A549 (cell line): ENCODE results near the gene PPWD1. TPM values are rescaled to one million over a fixed set of nuclear protein-coding genes. Genes with fewer than 3 reads are reported as not detected.

Experiments used
- ATAC-seq, 2 experiments: fragments of 200-7000 bp in 1 of 2; fragments of >200 bp in 1 of 2; cut with Nextera tagmentation in 1 of 2; cut with Tn5 transposase in 1 of 2; 3 replicates each; pipeline versions ENCODE4 v1.8.0 to v1.9.1; 2018 to 2020; ENCODE audit warnings: mild to moderate bottlenecking in 1 of 2, moderate library complexity in 1 of 2
- CTCF ChIA-PET: fragments of 300-600 bp; sonication (Branson Sonifier 250); formaldehyde crosslinking; extraction: SDS; loops from one replicate; lab custom pipeline; 2021; ENCODE audit warnings: antibody characterized with exemption, inconsistent platforms; lab: Yijun Ruan, JAX
- POLR2A ChIA-PET: fragments of 350-600 bp; formaldehyde crosslinking; extraction: SDS; loops from one replicate; lab custom pipeline; 2021; ENCODE audit warnings: antibody characterized with exemption, inconsistent platforms; lab: Yijun Ruan, JAX
- DNase-seq, 2 experiments: peaks; one replicate each; pipeline versions ENCODE4 v3.0.0 to v3.0.0-alpha.2; 2011 to 2016; ENCODE audit warnings: low read depth in 1 of 2, low spot score in 1 of 2
- FAIRE-seq: peaks from 2 replicates; lab custom pipeline; 2011; peaks lifted over from hg19 to GRCh38; lab: Jason Lieb, UNC
- H3K27ac ChIP-seq, 2 experiments: fragments of >200 bp; sonication (Bioruptor Twin); formaldehyde crosslinking; 3 replicates each; pipeline ENCODE4 v1.5.1; 2016 to 2017
- H3K4me1 ChIP-seq: fragments of >200 bp; sonication (Bioruptor Twin); formaldehyde crosslinking; 3 replicates; pipeline ENCODE4 v1.6.1; 2016
- H3K4me2 ChIP-seq: fragments of >200 bp; sonication (Bioruptor Twin); formaldehyde crosslinking; 3 replicates; pipeline ENCODE4 v1.6.1; 2016
- H3K4me3 ChIP-seq: fragments of >200 bp; sonication (Bioruptor Twin); formaldehyde crosslinking; 3 replicates; pipeline ENCODE4 v1.5.1; 2016
- H3K9me3 ChIP-seq: fragments of >200 bp; sonication (Bioruptor Twin); formaldehyde crosslinking; 3 replicates; pipeline ENCODE4 v1.6.1; 2016
- CBX8 ChIP-seq: fragments of 200-600 bp; sonication (generic); IDR thresholded peaks from 2 replicates; pipeline ENCODE4 v1.6.1; 2016
- CHD4 ChIP-seq: fragments of 200-600 bp; sonication (generic); IDR thresholded peaks from 2 replicates; pipeline ENCODE4 v1.6.1; 2016; ENCODE audit warnings: antibody characterized with exemption, mild to moderate bottlenecking, borderline replicate concordance
- CTCF ChIP-seq: fragments of >200 bp; sonication (Bioruptor Twin); formaldehyde crosslinking; IDR thresholded peaks from 3 replicates; pipeline ENCODE4 v1.5.1; 2016
- EHMT2 ChIP-seq: fragments of 200-600 bp; sonication (generic); IDR thresholded peaks from 2 replicates; pipeline ENCODE4 v1.6.1; 2016; ENCODE audit warnings: antibody characterized with exemption, low read depth, mild to moderate bottlenecking, moderate library complexity
- ESRRA ChIP-seq: fragments of 150-350 bp; IDR thresholded peaks from 2 replicates; pipeline ENCODE4 v1.6.1; 2014; ENCODE audit warnings: mild to moderate bottlenecking, low read length, borderline replicate concordance
- FOSB ChIP-seq: fragments of 250-450 bp; sonication (Bioruptor Pico); IDR thresholded peaks from 2 replicates; pipeline ENCODE4 v1.5.0; 2020; ENCODE audit warnings: mild to moderate bottlenecking, moderate library complexity
- FOSL2 ChIP-seq, 2 experiments: fragments of 450-650 bp in 1 of 2; fragments of >200 bp in 1 of 2; sonication (Bioruptor Twin) in 1 of 2; formaldehyde crosslinking; IDR thresholded peaks; 2 replicates each; pipeline versions ENCODE4 v1.5.0 to v1.6.1; 2016 to 2020; ENCODE audit warnings: mild to moderate bottlenecking in 1 of 2, moderate library complexity in 1 of 2
- FOXS1 ChIP-seq: fragments of 250-450 bp; sonication (Bioruptor Pico); IDR thresholded peaks from 2 replicates; pipeline ENCODE4 v1.5.0; 2020; ENCODE audit warnings: mild to moderate bottlenecking, moderate library complexity
- HDAC2 ChIP-seq: fragments of 200-600 bp; sonication (generic); IDR thresholded peaks from 2 replicates; pipeline ENCODE4 v1.6.1; 2016
- HEYL ChIP-seq: fragments of 250-450 bp; sonication (Bioruptor Pico); IDR thresholded peaks from 2 replicates; pipeline ENCODE4 v1.8.0; 2021; ENCODE audit warnings: mild to moderate bottlenecking, moderate library complexity
- HOXB5 ChIP-seq: fragments of 250-450 bp; sonication (Bioruptor Pico); IDR thresholded peaks from 2 replicates; pipeline ENCODE4 v1.5.0; 2020; ENCODE audit warnings: mild to moderate bottlenecking, moderate library complexity
- JUN ChIP-seq, 2 experiments: fragments of >200 bp; sonication (Bioruptor Twin); formaldehyde crosslinking; IDR thresholded peaks; 2 replicates in 1 of 2; 3 replicates in 1 of 2; pipeline ENCODE4 v1.6.1; 2016 to 2017
- JUNB ChIP-seq: fragments of >200 bp; sonication (Bioruptor Twin); formaldehyde crosslinking; IDR thresholded peaks from 2 replicates; pipeline ENCODE4 v1.6.1; 2016
- KDM1A ChIP-seq: fragments of 200-600 bp; sonication (generic); IDR thresholded peaks from 2 replicates; pipeline ENCODE4 v1.6.1; 2016; ENCODE audit warnings: low read depth, mild to moderate bottlenecking
- KDM5A ChIP-seq: fragments of 200-600 bp; sonication (generic); IDR thresholded peaks from 2 replicates; pipeline ENCODE4 v1.6.1; 2016; ENCODE audit warnings: antibody characterized with exemption, mild to moderate bottlenecking
- MAFK ChIP-seq: fragments of 450-650 bp; IDR thresholded peaks from 2 replicates; pipeline ENCODE4 v1.6.1; 2014; ENCODE audit not compliant: partially characterized antibody
- MAX ChIP-seq: IDR thresholded peaks from 2 replicates; pipeline ENCODE4 v1.6.1; 2012
- POLR2AphosphoS2 ChIP-seq: conservative IDR thresholded peaks from 2 replicates; pipeline ENCODE4 v1.6.1; 2012; ENCODE audit warnings: low read length, improper control_type of control experiment, inconsistent platforms
- RCOR1 ChIP-seq: fragments of 150-350 bp; IDR thresholded peaks from 2 replicates; pipeline ENCODE4 v1.6.1; 2014; ENCODE audit warnings: antibody characterized with exemption, low read length, low read depth
- SMC3 ChIP-seq: fragments of >200 bp; sonication (Bioruptor Twin); formaldehyde crosslinking; IDR thresholded peaks from 3 replicates; pipeline ENCODE4 v1.6.1; 2018; ENCODE audit warnings: inconsistent platforms
- TFCP2L1 ChIP-seq: fragments of 250-450 bp; sonication (Bioruptor Pico); IDR thresholded peaks from 2 replicates; pipeline ENCODE4 v1.5.0; 2021; ENCODE audit warnings: mild to moderate bottlenecking
- USF2 ChIP-seq: fragments of 450-650 bp; IDR thresholded peaks from 2 replicates; pipeline ENCODE4 v1.6.1; 2014; ENCODE audit warnings: antibody characterized with exemption
- ZC3H11A ChIP-seq: fragments of 450-650 bp; IDR thresholded peaks from 2 replicates; pipeline ENCODE4 v1.6.1; 2014; ENCODE audit warnings: antibody characterized with exemption, mild to moderate bottlenecking
- WGBS: methylation state at CpG from one replicate; pipeline ENCODE4 v1.1.6; 2017; ENCODE audit errors: missing lambda C conversion rate; 5-methylcytosine and 5-hydroxymethylcytosine counted together
- polyA plus RNA-seq, 4 experiments: library from polyadenylated mRNA; depleted of rRNA in 3 of 4; stranded (reverse); fragments of >200 nt; fragmentation: RNase III in 1 of 4; extraction: RNeasy Plus Mini Kit Qiagen cat#74134 plus additional on column Dnase treatment in 1 of 4; gene quantifications; 2 replicates in 3 of 4; 3 replicates in 1 of 4; pipeline ENCODE4 v1.2.3, GENCODE V29; 2011 to 2017
- TF ChIP-seq, protein P1 (sequence below): IDR thresholded peaks from 2 replicates; pipeline ENCODE4 v1.6.1; 2012; ENCODE audit warnings: low read depth, borderline replicate concordance
- TF ChIP-seq, protein P2 (sequence below): fragments of 250-450 bp; sonication (Bioruptor Pico); IDR thresholded peaks from 2 replicates; pipeline ENCODE4 v1.5.0; 2020; ENCODE audit warnings: low read depth, mild to moderate bottlenecking, moderate library complexity

PPWD1 gene
- polyA plus RNA-seq, 2 of the 4 experiments (the other 2 are of a cell fraction), result 15.3 to 27.7 TPM

- Histone ChIP-seq H3K4me3 (no peak overlapping the region), H3K4me2 (no peak overlapping the region), H3K4me1 (no peaks in the 10 kb centered on the region), H3K27ac (no peak overlapping the region), H3K9me3 (no peaks in the 10 kb centered on the region)
- ChIA-PET CTCF (interaction anchor here (1.1 kb wide), 1 partner anchor 15 kb away, joined by 3 read pairs; no protein-coding TSS in a partner anchor), POLR2A (no interaction called here)
- TF ChIP-seq, protein P1, sequence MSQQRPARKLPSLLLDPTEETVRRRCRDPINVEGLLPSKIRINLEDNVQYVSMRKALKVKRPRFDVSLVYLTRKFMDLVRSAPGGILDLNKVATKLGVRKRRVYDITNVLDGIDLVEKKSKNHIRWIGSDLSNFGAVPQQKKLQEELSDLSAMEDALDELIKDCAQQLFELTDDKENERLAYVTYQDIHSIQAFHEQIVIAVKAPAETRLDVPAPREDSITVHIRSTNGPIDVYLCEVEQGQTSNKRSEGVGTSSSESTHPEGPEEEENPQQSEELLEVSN, result no peak
- no peak for TF ChIP-seq FOSL2 (IDR thresholded peaks at IDR 0.05)
- TF ChIP-seq FOSL2 (CRISPR knock-in tag; IDR thresholded peaks at IDR 0.05), result no peak
- TF ChIP-seq CHD4, result no peak
- no peak for TF ChIP-seq HDAC2
- TF ChIP-seq KDM5A, result no peak
- no peak for TF ChIP-seq HEYL (CRISPR knock-in tag)
- TF ChIP-seq ZC3H11A, result no peak
- TF ChIP-seq TFCP2L1, result no peak
- TF ChIP-seq FOSB (CRISPR knock-in tag), result no peak
- TF ChIP-seq FOXS1 (CRISPR knock-in tag), result no peak
- TF ChIP-seq MAX, result no peak
- TF ChIP-seq CBX8, result no peak
- no peak for TF ChIP-seq HOXB5 (CRISPR knock-in tag)
- no peak for TF ChIP-seq EHMT2
- TF ChIP-seq, protein P2, sequence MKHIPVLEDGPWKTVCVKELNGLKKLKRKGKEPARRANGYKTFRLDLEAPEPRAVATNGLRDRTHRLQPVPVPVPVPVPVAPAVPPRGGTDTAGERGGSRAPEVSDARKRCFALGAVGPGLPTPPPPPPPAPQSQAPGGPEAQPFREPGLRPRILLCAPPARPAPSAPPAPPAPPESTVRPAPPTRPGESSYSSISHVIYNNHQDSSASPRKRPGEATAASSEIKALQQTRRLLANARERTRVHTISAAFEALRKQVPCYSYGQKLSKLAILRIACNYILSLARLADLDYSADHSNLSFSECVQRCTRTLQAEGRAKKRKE (CRISPR knock-in tag), result no peak
- no peak for TF ChIP-seq POLR2AphosphoS2
- no peak for TF ChIP-seq MAFK
- WGBS, result 94% methylated on average over 6 of the region's 6 CpGs
- ATAC-seq (no peak; a peak in 1 of 6 replicates), DNase-seq (no peak), FAIRE-seq (no peak)
Measured at GRCh38 chr5:65535529-65535987, 27.5 kb upstream of the PPWD1 start.

DNA sequence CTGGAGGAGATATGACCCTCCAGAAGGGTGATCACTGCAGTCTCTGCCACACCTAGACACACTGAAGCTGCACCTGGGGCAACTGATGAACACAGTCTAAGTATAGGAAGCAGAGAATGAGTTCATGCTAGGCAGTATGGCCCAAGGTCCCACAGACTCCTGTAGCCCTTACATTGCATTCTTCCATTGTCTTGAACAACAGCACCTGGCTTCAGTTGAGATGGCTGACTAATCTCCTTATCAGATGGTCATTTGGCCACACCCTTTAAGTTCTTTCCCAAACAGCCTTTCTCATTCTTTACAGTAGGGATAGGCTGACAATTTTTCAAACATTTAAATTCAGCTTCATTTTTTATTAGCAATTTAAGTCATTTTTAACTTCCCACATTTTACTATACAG, 23.3 kb upstream of the PPWD1 start:
- no peak overlapping the region for H3K4me3 ChIP-seq
- no peak for TF ChIP-seq ESRRA
- no peak for TF ChIP-seq HEYL (CRISPR knock-in tag)
- no peak for TF ChIP-seq CTCF
- no peak for TF ChIP-seq KDM1A
- no peak for TF ChIP-seq MAFK
- no peak for TF ChIP-seq JUN (IDR thresholded peaks at IDR 0.05)
- CTCF ChIA-PET, result interaction anchor here (0.5 to 1.2 kb wide), 3 partner anchors 9 to 469 kb away, joined by 3 to 4 read pairs (median 4); no protein-coding TSS in a partner anchor
- FAIRE-seq (no peak), ATAC-seq (peak in 1 of 2 experiments; percentile 34; a peak in 2 of 6 replicates), DNase-seq (peak in 1 of 2 experiments; percentile 6)
- no peaks in the 10 kb centered on the region for H3K9me3 ChIP-seq
- H3K4me2 ChIP-seq, result no peak overlapping the region
- no peaks in the 10 kb centered on the region for H3K4me1 ChIP-seq
- H3K27ac ChIP-seq, result no peak overlapping the region
- POLR2A ChIA-PET, result no interaction called here

DNA sequence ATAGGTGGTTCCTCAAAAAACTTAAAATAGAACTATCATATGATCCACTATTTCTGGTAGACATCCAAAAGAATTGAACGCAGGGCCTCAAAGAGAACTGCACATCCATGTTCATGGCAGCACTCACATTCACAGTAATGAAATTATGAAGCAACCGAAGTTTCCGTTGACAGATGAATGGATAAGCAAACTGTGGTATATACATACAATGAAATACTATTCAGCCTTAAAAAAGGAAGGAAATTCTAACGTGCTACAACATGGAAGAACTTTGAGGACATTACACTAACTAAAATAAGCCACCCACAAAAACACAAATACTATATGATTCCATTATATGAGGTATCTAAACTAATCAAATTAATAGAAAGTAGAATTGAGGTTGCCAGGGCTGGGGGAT, 18.6 kb upstream of the PPWD1 start:
- CTCF ChIA-PET, result no interaction called here
- WGBS, result 91% methylated on average over 4 of the region's 4 CpGs

More for the DNA sequence above, 18.6 kb upstream of the PPWD1 start:
- POLR2A ChIA-PET, result no interaction called here
- Histone ChIP-seq H3K27ac (no peak overlapping the region), H3K9me3 (no peaks in the 10 kb centered on the region), H3K4me1 (no peaks in the 10 kb centered on the region), H3K4me3 (no peak overlapping the region), H3K4me2 (no peak overlapping the region)
- DNase-seq (no peak), ATAC-seq (no peak), FAIRE-seq (no peak)
- TF ChIP-seq SMC3 (no peak), USF2 (no peak), RCOR1 (no peak), JUNB (no peak)
